Gastrocnemius medialis (tissue), 4 donors: Measurements from ENCODE around the gene NDUFB8. TPM values are rescaled to one million over a fixed set of nuclear protein-coding genes. Genes with fewer than 3 reads are reported as not detected.

Source experiments
- ATAC-seq, 2 donors: fragments of 150-250 bp; one replicate each; pipeline ENCODE4 v1.9.1; 2016
- DNase-seq, 2 donors: peaks; one replicate each; pipeline ENCODE4 v3.0.0-alpha.2; 2019
- H3K27ac ChIP-seq, 4 donors: fragments of 200-600 bp; sonication (generic); 1 replicate in 1 of 4; 2 replicates in 3 of 4; pipeline ENCODE4 v1.5.1; 2016 to 2018; ENCODE audit warnings: mild to moderate bottlenecking in 2 of 4, moderate library complexity in 1 of 4
- H3K27me3 ChIP-seq, 3 donors: fragments of 200-600 bp; sonication (generic) in 2 of 3; 1 replicate in 1 of 3; 2 replicates in 2 of 3; pipeline versions ENCODE4 v1.5.1 to v1.6.0; 2016 to 2019; ENCODE audit warnings: mild to moderate bottlenecking in 1 of 3, moderate library complexity in 1 of 3
- H3K36me3 ChIP-seq, 2 donors: fragments of 200-600 bp; sonication (generic) in 1 of 2; one replicate each; pipeline ENCODE4 v1.5.1; 2017 to 2018
- H3K4me1 ChIP-seq, 2 donors: fragments of 200-600 bp; sonication (generic) in 1 of 2; one replicate each; pipeline ENCODE4 v1.5.1; 2016 to 2017; ENCODE audit warnings: mild to moderate bottlenecking in 2 of 2
- H3K4me3 ChIP-seq, 4 donors: fragments of 200-600 bp; sonication (generic) in 3 of 4; 1 replicate in 1 of 4; 2 replicates in 3 of 4; pipeline ENCODE4 v1.5.1; 2016 to 2019; ENCODE audit warnings: mild to moderate bottlenecking in 2 of 4
- H3K9me3 ChIP-seq, 3 donors: fragments of 200-600 bp; sonication (generic) in 2 of 3; 1 replicate in 1 of 3; 2 replicates in 2 of 3; pipeline ENCODE4 v1.5.1; 2016 to 2019
- POLR2A ChIP-seq, 2 donors: fragments of 450-650 bp; IDR thresholded peaks; one replicate each; pipeline ENCODE4 v1.6.1; 2017; ENCODE audit warnings: antibody characterized with exemption in 2 of 2, mild to moderate bottlenecking in 2 of 2, moderate library complexity in 2 of 2
- in situ Hi-C, 4 donors: fragments of 200-750 bp; cut with MboI; loops; one replicate each; pipeline versions ENCODE4 v1.15.0 to v1.8.0; 2017; ENCODE audit warnings: low sequenced_read_pairs in 4 of 4
- intact Hi-C: fragments of 100-400 bp; cut with DNase I; formaldehyde crosslinking; loops from one replicate; pipeline ENCODE4 v1.15.1; 2023; ENCODE audit warnings: low total_unique reads
- total RNA-seq, 4 donors: library from RNA; depleted of rRNA; stranded (reverse); fragments of >200 nt; gene quantifications; one replicate each; pipeline versions ENCODE4 v1.1.0 to v1.2.3, GENCODE V29; 2016
- TF ChIP-seq, protein P1 (sequence below), 5 experiments: fragments of 450-650 bp in 3 of 5; fragments of 200-600 bp in 2 of 5; sonication (generic) in 2 of 5; IDR thresholded peaks in 4 of 5; conservative IDR thresholded peaks in 1 of 5; 1 replicate in 4 of 5; 2 replicates in 1 of 5; pipeline ENCODE4 v1.5.1; 2016 to 2019; ENCODE audit warnings: antibody characterized with exemption in 5 of 5, mild to moderate bottlenecking in 3 of 5, moderate library complexity in 3 of 5

NDUFB8 gene
- total RNA-seq, 4 donors from 2014 or later, result 170 to 229 (median 219) TPM

DNA sequence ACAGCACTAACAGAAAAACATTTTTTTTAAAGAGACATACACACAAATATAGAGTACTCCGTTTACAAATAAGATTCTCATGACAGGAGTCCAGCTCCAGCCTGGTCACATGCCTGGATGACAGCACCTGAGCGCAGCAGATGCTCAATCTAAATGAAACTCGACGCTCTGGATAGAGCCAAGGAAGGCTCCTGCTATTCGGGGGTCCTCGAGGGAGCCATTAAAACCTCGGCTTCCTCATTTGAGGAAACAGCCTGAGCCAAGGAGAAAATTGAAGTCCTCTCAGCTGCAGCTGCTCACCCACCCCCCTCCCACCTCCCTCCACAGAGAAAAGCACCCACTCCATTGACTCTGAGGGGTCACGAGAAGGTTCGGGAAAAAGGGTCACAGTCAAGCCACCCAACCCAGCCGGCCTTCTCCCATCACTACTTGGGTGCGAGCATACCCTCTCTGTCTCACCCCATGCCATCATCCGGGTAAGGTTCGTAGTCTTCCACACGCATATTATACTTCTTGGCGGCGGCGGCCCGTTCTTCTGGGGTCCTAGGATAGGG is 673 bp downstream of the NDUFB8 start:
- intact Hi-C loops, result no loop called here
- no peaks in the 10 kb centered on the region for H3K27me3 ChIP-seq
- DNase-seq, result peak; percentile 46 to 62
- H3K27ac ChIP-seq, result peak overlapping the region; percentile 86 to 97 (median 94)
- TF ChIP-seq POLR2A (IDR thresholded peaks at IDR 0.05), result peak; percentile 7 to 26
- TF ChIP-seq, protein P1, sequence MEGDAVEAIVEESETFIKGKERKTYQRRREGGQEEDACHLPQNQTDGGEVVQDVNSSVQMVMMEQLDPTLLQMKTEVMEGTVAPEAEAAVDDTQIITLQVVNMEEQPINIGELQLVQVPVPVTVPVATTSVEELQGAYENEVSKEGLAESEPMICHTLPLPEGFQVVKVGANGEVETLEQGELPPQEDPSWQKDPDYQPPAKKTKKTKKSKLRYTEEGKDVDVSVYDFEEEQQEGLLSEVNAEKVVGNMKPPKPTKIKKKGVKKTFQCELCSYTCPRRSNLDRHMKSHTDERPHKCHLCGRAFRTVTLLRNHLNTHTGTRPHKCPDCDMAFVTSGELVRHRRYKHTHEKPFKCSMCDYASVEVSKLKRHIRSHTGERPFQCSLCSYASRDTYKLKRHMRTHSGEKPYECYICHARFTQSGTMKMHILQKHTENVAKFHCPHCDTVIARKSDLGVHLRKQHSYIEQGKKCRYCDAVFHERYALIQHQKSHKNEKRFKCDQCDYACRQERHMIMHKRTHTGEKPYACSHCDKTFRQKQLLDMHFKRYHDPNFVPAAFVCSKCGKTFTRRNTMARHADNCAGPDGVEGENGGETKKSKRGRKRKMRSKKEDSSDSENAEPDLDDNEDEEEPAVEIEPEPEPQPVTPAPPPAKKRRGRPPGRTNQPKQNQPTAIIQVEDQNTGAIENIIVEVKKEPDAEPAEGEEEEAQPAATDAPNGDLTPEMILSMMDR (IDR thresholded peaks at IDR 0.05 in 4 of 5, conservative IDR thresholded peaks at IDR 0.05 in 1 of 5), result no peak
- H3K4me1 ChIP-seq, result peaks cover 21 to 25% of the 10 kb centered on the region in 2 donors
- peaks cover 0 to 33% of the 10 kb centered on the region in 2 donors for H3K36me3 ChIP-seq
- in situ Hi-C loops, result no loop called here
- H3K9me3 ChIP-seq, result no peaks in the 10 kb centered on the region
- peak overlapping the region; percentile 77 to 98 (median 86) for H3K4me3 ChIP-seq
- ATAC-seq, result peak; percentile 75 to 79

DNA sequence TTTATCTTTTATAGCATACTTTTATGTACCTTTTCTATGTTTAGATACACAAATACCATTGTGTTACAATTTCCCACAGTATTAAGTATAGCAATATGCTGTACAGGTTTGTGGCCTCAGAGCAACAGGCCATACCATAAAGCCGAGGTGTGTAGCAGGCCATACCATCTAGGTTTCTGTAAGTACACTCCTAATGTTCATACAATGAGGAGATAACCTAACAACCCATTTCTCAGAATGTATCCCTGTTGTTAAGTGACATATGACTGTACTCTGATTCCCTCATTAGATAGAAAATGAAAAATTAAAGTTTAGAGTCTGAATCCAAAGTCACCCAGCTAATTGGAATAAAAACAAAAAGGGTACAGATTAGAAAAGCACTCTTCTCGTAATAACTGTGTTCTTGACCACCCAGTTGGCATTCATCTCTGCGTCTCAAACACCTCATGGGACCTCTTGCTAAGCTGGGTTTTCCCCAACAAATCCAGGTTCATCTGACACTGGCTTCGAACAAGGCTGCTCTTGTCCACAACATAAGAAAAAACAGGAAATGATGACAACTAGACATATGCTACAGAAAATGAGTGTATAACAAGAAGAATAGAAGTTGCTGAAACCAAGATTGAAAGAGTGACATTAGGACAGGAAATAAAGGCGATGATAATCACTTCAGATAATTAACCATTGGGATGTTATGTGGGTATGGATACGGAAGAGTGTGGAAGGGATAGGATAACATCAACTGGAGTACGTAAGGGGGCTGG is 1.4 kb downstream of the NDUFB8 start:
- in situ Hi-C loops (no loop called here), intact Hi-C loops (no loop called here)
- Histone ChIP-seq H3K27ac (peak overlapping the region; percentile 86 to 97 (median 94)), H3K4me1 (peaks cover 21 to 25% of the 10 kb centered on the region in 2 donors), H3K27me3 (no peaks in the 10 kb centered on the region), H3K4me3 (peak overlapping the region; percentile 77 to 98 (median 86)), H3K36me3 (peaks cover 0 to 40% of the 10 kb centered on the region in 2 donors), H3K9me3 (no peaks in the 10 kb centered on the region)
- no peak for ATAC-seq
- no peak for DNase-seq
- TF ChIP-seq, protein P1 (IDR thresholded peaks at IDR 0.05 in 4 of 5, conservative IDR thresholded peaks at IDR 0.05 in 1 of 5), result no peak
- TF ChIP-seq POLR2A (IDR thresholded peaks at IDR 0.05), result no peak

DNA sequence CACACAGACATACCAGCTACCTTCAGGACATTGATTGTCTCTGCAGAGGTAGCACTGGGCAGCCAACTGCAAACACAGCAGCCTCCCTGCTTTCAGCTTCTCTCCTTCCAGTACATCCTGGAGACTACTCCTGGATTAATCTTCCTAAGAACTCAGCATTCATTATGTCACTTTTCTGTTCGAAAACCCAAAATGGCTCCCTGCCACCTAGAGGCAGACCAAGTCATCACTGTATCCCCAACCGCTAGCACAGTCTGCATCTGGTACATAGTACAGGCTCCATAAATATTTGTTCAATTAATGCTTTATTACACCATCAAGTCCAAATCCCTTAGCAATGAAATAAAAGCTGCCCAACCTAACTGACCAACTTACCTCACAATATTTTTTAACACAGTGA is 5.0 kb downstream of the NDUFB8 start:
- intact Hi-C loops (no loop called here), in situ Hi-C loops (loop anchor here in 2 of 4 donors (5.0 to 25.0 kb wide), 2 partner anchors 87 to 187 kb away; partner anchors contain the start of genes PKD2L1 (in 1 of the 2) and SCD (in 1 of the 2))
- H3K4me1 ChIP-seq, result peaks cover 17 to 21% of the 10 kb centered on the region in 2 donors
- DNase-seq, result no peak
- ATAC-seq, result no peak
- H3K27me3 ChIP-seq, result no peaks in the 10 kb centered on the region
- H3K36me3 ChIP-seq, result peaks cover 0 to 46% of the 10 kb centered on the region in 2 donors
- H3K27ac ChIP-seq, result no peak overlapping the region
- no peak for TF ChIP-seq POLR2A (IDR thresholded peaks at IDR 0.05)
- TF ChIP-seq, protein P1 (IDR thresholded peaks at IDR 0.05 in 4 of 5, conservative IDR thresholded peaks at IDR 0.05 in 1 of 5), result no peak
- H3K9me3 ChIP-seq, result no peaks in the 10 kb centered on the region
- H3K4me3 ChIP-seq, result no peak overlapping the region

DNA sequence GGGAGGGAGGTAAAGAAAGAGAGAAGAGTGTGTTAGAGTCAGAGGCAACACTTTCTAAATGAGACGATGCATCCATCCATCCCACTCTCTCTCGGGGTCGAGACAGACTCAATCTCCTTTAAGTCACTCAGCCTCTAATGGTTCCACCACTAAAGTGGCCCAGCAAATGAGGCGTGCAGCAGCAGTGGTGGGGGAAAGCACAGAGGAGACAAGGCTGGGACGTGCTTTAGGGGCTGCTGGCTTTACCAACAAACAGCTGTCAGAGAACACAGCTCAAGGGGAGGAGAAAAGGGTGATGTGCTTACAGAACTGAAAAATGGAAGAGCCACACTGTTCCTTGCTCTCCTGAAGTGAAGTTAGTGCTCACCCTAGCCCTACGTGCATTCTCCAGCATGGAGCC is 5.5 kb downstream of the NDUFB8 start:
- H3K36me3 ChIP-seq, result peaks cover 0 to 46% of the 10 kb centered on the region in 2 donors
- DNase-seq, result no peak
- intact Hi-C loops, result no loop called here
- TF ChIP-seq, protein P1 (IDR thresholded peaks at IDR 0.05 in 4 of 5, conservative IDR thresholded peaks at IDR 0.05 in 1 of 5), result no peak
- TF ChIP-seq POLR2A (IDR thresholded peaks at IDR 0.05), result no peak
- no peaks in the 10 kb centered on the region for H3K27me3 ChIP-seq
- no peak for ATAC-seq
- in situ Hi-C loops, result loop anchor here in 2 of 4 donors (5.0 to 25.0 kb wide), 2 partner anchors 87 to 187 kb away; partner anchors contain the start of genes PKD2L1 (in 1 of the 2) and SCD (in 1 of the 2)
- H3K4me3 ChIP-seq, result no peak overlapping the region
- H3K27ac ChIP-seq, result no peak overlapping the region
- H3K4me1 ChIP-seq, result peaks cover 18 to 21% of the 10 kb centered on the region in 2 donors
- no peaks in the 10 kb centered on the region for H3K9me3 ChIP-seq
